Astrocyte of the cerebellum (primary cell): ENCODE measurements around the gene ASTN2.

Experiments
- DNase-seq: peaks from one replicate; pipeline ENCODE4 v3.0.0-alpha.2; 2011; ENCODE audit warnings: low read depth
- H3K4me3 ChIP-seq: 2 replicates; pipeline ENCODE4 v1.5.1; 2011; ENCODE audit warnings: mild to moderate bottlenecking, low read depth, low read length, moderate library complexity
- CTCF ChIP-seq: IDR thresholded peaks from 2 replicates; pipeline ENCODE4 v1.5.1; 2012; ENCODE audit warnings: low read length, low read depth, moderate library complexity, mild to moderate bottlenecking; ENCODE audit errors: missing control alignments
- in situ Hi-C: cut with HindIII; loops from 2 replicates; pipeline ENCODE4 v1.10.0; 2017; ENCODE audit warnings: low sequenced_read_pairs

ASTN2 gene

GRCh38 chr9:116700279-116700678 lies 714.6 kb downstream of the ASTN2 start:
- in situ Hi-C loops: no loop called here
- TF ChIP-seq CTCF: no peak
- no peak for DNase-seq
- H3K4me3 ChIP-seq: no peak overlapping the region

DNA sequence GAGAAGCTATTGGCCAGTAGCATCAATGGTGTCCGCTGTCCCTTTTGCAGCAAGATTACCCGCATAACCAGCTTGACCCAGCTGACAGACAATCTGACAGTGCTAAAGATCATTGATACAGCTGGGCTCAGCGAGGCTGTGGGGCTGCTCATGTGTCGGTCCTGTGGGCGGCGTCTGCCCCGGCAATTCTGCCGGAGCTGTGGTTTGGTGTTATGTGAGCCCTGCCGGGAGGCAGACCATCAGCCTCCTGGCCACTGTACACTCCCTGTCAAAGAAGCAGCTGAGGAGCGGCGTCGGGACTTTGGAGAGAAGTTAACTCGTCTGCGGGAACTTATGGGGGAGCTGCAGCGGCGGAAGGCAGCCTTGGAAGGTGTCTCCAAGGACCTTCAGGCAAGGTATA lies 717.0 kb downstream of the ASTN2 start:
- no peak for TF ChIP-seq CTCF
- no peak overlapping the region for H3K4me3 ChIP-seq
- in situ Hi-C loops: no loop called here
- no peak for DNase-seq

GRCh38 chr9:116697362-116697761 lies 717.5 kb downstream of the ASTN2 start:
- TF ChIP-seq CTCF: no peak
- DNase-seq: no peak
- in situ Hi-C loops: no loop called here
- no peak overlapping the region for H3K4me3 ChIP-seq

GRCh38 chr9:116695438-116695837 lies 719.4 kb downstream of the ASTN2 start:
- in situ Hi-C loops: no loop called here
- DNase-seq: no peak

DNA sequence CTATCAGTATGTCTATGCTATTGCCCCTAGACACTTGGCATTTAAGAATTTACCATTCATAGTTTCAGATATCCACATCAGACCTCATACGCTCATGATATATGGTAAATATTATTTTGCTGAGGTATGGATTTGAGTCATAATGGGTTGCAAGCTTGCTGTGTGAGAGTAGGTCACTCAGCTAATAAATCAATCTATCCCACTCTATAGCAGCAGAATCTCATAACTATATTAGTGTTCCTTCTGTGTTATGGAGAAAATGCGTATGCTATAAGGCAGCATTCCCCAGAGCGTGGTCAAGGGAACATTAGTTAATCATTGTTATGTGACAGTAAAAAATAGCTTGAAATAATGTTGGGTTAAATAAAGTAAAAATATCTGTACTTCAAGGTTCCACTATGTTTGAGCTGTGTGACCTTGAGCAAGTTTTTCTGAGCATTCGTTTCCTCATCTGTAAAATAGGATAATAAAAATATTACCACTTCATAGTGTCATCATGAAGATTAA lies 720.0 kb downstream of the ASTN2 start:
- no peak overlapping the region for H3K4me3 ChIP-seq
- TF ChIP-seq CTCF: no peak
- no peak for DNase-seq
- in situ Hi-C loops: no loop called here

More at GRCh38 chr9:116695438-116695837, 719.4 kb downstream of the ASTN2 start:
- H3K4me3 ChIP-seq: no peak overlapping the region
- TF ChIP-seq CTCF: no peak

DNA sequence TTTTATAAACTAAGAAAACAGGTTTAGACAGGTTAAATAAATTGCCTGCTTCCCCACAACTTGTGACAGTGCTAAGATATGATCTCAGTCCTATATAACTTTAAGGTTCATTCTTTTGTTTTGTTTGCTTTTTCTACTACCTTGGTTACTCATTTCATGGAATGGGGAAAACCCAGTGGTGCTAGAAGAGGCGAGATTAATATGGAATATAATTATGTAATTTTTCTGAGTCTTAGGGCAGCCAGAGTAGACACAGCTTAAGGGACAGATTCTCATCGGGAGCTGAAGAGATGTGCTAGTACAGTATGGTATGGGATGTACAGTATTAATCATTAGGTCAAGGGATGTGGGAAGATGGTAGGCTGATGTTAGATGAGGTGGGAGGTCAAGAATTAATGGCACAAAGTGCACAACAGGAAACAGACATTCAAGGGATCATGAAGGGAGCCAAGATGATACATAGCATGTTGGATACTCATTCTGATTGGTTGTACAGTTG lies 721.6 kb downstream of the ASTN2 start:
- in situ Hi-C loops: no loop called here
- DNase-seq: no peak
- no peak for TF ChIP-seq CTCF
- no peak overlapping the region for H3K4me3 ChIP-seq

DNA sequence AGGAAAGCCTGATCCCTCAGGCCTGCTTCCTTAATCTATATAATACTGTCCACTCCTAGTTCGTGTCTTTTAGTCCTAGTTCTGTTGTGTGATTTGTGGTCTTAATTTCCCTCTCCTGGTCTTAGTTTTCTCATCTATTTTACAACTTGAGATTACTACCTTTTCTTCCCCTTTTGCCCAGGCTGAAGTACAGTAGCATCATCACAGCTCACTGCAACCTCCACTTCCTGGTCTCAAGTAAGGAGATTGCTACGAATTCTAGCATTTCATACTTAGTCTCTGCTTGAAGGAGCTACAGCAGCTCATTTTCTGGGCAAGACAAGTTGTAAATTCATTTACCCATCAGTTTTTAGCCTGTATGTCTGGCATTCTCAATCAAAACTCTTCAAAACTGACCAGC lies 722.2 kb downstream of the ASTN2 start:
- no peak overlapping the region for H3K4me3 ChIP-seq
- no peak for TF ChIP-seq CTCF
- DNase-seq: no peak
- in situ Hi-C loops: no loop called here
